Activated CD4-positive, alpha-beta T cell treated with anti-CD3 and anti-CD28 coated beads, Interleukin-10, Interleukin-2, amounts not matched to agents 100 ng/mL and 50 ng/mL, durations not matched to agents 16 hours and 8 hours (primary cell): ENCODE results near the gene NTNG2.

Experiments used
- DNase-seq: peaks from one replicate; pipeline ENCODE4 v3.0.0-alpha.2; 2020

The NTNG2 gene

DNA sequence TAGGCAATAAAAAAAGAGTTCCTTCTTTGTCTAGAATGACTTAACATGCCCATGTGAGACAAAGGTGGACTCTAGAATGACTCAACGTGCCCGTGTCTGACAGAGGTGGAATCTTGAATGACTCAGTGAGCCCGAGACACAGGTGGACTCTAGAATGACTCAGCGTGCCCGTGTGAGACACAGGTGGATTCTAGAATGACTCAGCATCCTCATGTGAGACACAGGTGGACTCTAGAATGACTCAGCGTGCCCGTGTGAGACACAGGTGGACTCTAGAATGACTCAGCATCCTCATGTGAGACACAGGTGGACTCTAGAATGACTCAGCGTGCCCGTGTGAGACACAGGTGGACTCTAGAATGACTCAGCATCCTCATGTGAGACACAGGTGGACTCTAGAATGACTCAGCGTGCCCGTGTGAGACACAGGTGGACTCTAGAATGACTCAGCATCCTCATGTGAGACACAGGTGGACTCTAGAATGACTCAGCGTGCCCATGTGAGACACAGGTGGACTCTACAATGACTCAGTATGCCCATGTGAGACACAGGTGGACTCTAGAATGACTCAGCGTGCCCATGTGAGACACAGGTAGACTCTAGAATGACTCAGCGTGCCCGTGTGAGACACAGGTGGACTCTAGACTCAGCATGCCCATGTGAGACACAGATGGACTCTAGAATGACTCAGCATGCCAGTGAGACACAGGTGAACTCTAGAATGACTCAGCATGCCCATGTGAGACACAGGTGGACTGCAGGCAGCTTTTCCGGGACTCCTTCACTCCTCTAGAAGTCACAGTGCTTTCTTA is 108.1 kb downstream of the NTNG2 start:
- peak; percentile 79 for DNase-seq

DNA sequence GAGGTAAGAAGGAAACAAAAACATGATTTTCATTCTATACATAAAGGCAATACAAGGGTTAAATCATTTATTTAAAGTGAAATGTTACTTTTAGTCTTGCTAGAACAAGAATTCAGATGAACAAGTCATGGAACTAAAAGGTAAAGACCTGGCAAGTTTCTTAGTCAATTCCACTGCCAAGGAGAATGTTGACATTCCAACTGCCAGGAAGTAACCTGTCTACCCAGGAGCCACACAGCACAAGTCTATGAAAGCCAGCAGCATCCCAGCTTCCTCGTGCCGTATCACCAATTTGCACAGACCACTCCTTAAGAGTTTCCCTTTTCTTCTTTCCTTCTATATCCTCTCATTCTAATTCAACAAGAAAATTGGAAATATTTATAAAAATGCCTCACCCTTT is 113.0 kb downstream of the NTNG2 start:
- no peak for DNase-seq

- DNase-seq: no peak
These were observed 121.3 kb downstream of the NTNG2 start for GRCh38 chr9:132283165-132283564.

- DNase-seq: no peak
These were observed 122.0 kb downstream of the NTNG2 start for GRCh38 chr9:132283863-132284262.

GRCh38 chr9:132287256-132287760 is 125.5 kb downstream of the NTNG2 start:
- no peak for DNase-seq

DNA sequence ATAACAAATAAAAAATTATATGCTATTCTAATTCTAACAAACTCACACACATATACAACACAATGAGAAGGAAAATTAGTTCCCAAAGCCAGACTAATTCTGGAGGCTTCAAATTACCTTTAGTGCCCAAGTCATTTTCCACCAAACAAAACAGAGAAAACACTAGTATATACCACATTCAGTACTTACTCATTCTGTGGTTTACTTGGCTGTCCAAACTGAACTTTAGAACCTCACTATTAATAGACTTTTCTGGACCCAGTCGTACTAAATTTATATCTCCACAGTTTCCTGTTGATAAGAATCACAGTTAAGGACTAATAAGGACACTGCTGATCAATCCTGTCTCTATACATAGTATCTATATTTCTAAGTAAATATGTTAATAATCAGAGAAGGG is 126.5 kb downstream of the NTNG2 start:
- no peak for DNase-seq

- DNase-seq: no peak
These were observed 127.1 kb downstream of the NTNG2 start for GRCh38 chr9:132288966-132289365.

GRCh38 chr9:132293145-132293721 is 131.4 kb downstream of the NTNG2 start:
- DNase-seq: peak; percentile 38
